IPS-18c (cell line): ENCODE results near the gene GPR158.

Source experiments
- H3K4me3 ChIP-seq: 2 replicates; pipeline ENCODE4 v1.7.0; 2013; ENCODE audit warnings: low read depth, mild to moderate bottlenecking, low read length, moderate library complexity; ENCODE audit not compliant: insufficient read depth
- H3K9me3 ChIP-seq: one replicate; pipeline ENCODE4 v1.6.1; 2013; ENCODE audit warnings: mild to moderate bottlenecking, low read length, moderate library complexity; ENCODE audit not compliant: control insufficient read depth, insufficient read depth

Gene GPR158

DNA sequence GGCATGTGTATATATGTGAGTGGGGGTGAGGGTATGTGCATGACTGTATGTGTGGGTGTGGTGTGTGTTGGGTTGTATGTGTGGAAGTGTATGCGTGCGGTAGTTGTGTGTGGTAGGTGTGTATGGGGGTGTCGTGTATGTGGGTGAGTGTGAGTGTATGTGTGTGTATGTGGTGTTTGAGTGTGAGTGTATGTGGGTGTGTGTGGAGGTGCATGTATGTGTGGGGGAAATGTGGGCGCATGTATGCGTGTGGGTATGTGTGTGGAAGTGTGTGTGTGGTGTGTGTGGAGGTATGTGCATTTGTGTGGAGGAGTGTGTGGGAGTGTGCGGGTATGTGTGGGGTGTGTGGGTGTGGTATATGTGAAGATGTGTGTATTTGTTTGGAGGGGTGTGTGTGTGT is 269.5 kb downstream of the GPR158 start:
- H3K4me3 ChIP-seq, result no peak overlapping the region
- H3K9me3 ChIP-seq, result no peaks in the 10 kb centered on the region

DNA sequence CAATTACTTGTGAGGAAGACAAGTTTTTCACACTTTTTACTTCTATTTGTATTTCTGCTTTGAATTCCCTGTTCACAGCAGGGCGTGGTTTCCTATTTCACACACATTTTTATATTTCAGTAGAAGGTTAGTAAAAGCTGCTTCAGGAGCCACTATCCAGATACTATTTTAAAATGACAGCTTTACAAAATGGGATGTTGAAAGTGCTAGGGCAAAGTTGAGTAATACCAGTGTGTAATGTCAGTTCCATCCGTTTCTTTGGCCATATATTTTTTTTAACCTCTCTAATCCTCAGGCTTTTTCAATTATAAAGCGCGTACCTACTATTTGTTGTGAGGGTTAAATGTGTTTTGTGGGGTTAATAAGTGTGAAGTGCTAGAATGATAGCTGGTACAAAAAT is 276.6 kb downstream of the GPR158 start:
- Histone ChIP-seq H3K9me3 (no peaks in the 10 kb centered on the region), H3K4me3 (no peak overlapping the region)

DNA sequence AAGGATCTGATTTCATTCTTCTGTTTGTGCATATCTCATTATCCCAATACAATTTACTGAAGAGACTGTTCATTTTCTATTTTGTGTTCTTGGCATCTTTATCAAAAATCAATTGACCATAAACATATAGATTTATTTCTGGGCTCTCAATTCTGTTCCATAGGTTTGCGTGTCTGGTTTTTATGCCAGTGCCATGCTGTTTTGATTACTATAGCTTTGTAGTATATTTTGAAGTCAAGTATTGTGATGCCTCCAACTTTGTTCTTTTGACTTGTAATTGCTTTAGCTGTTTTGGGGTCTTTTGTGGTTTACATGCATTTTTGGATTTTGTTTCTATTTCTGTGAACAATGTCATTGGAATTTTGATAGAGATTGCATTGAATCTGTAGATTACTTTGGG is 278.8 kb downstream of the GPR158 start:
- Histone ChIP-seq H3K9me3 (no peaks in the 10 kb centered on the region), H3K4me3 (no peak overlapping the region)

DNA sequence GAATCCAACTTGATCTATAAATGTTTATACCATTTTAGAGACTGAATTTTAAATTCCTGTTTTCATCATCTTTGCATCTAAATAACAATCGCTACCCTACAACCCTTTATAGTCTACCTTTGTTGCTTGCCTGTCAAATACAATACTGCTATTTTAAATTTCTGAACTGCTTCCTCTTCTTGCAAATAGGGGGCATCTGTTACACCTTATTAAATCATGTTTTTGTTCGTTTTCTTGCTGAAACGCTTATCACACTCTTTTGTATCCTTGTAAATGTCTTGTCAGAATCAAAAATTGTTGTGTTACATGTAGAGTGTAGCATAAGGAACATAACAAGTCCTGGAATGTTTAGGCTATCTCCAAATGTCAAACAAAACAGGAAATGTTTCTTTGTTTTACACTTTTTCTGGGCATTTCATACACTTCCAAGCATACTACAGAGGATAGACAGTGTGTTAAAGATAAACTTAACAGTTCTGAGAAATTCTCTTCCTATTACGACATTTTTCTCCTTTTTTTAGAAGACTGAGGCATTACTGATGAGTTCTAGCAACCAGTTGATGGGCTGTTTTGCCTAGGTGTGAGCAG is 281.3 kb downstream of the GPR158 start:
- H3K4me3 ChIP-seq, result no peak overlapping the region
- H3K9me3 ChIP-seq, result no peaks in the 10 kb centered on the region

DNA sequence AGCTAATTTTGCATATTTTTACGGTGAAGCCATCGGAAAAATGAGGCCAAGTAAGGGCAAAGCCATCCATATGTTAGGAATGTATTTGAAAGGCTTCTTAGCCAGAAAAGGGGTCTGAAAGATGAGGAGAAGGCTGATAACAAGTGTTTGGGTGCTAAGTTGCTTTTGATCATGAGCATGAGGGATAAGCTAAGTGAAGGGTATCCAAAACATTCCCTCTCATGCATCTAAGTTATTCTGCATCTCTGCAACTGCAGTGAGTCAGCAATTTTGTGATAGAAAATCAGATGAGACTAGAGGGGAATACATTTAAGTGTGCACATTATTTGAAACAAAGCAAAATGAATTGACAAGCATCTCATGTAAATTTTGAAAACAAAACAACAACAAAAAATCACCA is 282.8 kb downstream of the GPR158 start:
- Histone ChIP-seq H3K4me3 (no peak overlapping the region), H3K9me3 (no peaks in the 10 kb centered on the region)

DNA sequence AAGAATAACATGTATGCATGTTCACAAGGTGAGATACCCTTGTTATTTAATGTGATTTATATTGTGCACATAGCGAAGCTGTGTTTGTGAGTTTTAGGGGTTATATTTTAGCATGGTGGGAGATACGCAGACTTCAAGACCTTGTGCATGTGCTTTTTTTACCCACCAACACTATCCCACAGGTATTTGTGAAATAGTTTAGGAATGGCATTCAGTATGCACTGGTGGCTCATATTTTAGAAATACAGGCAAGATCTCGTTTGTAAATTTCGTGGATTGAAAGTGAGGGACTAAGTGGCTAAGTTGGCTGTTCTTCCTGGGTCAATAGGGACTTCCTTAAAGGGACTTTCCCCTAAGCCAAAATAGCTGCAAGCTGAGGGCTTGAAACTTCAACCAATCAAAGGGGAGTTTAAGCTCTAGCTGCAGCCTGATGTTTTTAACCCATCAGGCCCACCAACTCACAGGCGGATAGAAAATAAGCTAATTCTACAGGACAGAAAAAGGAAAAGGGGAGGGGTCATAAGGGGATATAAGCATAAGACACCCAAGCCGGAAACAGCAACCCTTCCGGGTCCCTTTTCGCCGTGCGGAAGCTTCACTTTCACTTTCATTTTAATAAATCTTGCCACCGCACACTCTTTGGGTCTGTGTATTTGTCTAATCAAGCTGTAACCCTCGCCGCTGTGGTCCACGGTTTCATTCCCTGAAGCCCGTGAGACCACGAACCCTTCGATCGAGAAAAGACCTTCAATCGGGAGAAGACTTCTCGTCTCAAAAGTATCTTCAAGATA is 291.0 kb downstream of the GPR158 start:
- H3K9me3 ChIP-seq, result no peaks in the 10 kb centered on the region
- H3K4me3 ChIP-seq, result no peak overlapping the region

DNA sequence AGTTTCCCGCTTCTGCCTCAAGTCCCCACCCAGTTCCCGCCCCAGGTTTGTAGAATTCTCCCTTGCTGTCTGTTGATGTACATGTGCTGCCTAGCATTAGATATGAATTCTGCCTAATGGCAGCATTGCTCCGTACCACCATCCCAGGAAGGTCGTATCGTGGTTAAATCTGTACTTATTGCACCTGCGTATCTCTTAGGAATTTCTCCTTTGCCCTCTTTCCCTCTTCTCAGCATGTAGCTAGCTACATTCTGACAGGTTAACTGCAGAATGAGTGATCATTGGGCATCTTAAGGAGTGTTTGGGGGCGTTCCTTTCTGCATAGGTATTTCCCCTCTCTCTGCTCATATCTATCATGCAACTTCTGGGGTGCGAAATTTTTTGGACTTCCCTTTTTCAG is 293.1 kb downstream of the GPR158 start:
- H3K4me3 ChIP-seq, result no peak overlapping the region

DNA sequence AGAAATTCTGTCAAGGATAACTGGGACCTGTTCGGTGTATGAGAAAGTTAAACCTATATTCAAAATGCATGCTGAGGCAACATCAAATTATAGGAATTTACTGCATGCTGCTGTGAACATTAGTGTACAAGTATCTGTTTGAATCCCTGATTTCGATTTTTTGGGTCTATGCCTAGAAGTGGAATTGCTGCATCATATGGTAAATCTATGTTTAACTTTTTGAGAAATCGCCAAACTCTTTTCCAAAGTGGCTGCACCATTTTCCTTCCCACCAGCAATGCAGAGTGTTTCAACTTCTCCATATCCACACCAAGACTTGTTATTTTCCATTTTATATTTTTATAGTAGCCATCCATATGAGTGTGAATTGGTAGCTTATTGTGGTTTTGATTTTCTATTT is 306.7 kb downstream of the GPR158 start:
- Histone ChIP-seq H3K9me3 (no peaks in the 10 kb centered on the region), H3K4me3 (no peak overlapping the region)

More for the DNA sequence above, 293.1 kb downstream of the GPR158 start:
- no peaks in the 10 kb centered on the region for H3K9me3 ChIP-seq

DNA sequence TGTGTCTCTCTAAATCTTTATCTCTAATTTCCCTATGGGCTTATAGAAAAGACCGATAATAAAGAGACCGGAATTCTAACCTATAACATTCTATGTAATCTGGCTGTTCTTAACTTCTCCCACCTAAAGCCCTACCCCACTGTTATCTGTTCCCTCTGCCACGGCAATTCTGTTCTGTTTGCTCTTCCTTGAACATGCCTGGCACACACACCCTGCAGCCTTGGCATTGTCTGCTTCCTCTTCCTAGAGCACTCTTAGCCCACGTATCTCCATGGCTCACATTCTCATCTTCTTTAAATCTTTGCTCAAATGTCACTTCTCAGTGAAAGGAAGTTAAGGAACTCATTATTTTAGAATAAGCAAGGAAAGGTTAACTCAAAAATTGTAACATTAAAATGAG is 309.2 kb downstream of the GPR158 start:
- Histone ChIP-seq H3K9me3 (no peaks in the 10 kb centered on the region), H3K4me3 (no peak overlapping the region)

DNA sequence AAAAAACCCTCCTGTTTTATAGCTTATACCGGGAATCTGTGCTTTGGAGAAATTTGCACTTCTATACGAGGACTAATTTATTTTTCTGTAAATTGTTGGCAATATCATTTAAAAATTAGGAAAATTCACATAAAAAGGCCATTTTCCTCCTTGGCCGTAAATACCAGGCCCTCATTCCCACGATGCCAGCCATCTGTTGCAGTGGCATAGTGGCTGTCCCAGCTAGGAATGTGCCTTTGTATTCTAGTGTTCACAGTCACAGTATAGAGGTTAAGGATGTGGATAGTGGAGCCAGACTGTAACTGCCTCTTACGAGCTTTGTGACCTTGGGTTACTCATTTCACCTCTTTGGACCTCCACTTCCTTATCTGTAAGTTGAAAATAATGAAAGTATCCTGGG is 312.5 kb downstream of the GPR158 start:
- Histone ChIP-seq H3K9me3 (no peaks in the 10 kb centered on the region), H3K4me3 (no peak overlapping the region)

DNA sequence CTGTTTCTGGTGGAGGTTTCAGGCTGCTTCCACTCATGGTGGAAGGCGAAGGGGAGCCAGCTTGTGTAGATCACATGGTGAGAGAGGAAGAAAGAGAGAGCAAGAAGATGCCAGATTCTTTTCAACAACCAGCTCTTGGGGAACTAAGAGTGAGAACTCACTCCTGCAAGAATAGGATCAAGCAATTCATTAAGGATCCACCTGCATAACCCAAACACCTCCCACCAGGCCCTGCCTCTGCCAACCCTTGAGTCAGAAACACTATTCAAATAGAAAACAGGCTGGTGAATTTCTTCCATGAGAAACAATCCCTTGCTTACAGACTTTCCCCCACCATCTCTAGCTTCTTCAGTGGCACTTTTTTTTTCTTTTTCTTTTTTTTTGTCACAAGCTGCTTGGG is 317.2 kb downstream of the GPR158 start:
- H3K4me3 ChIP-seq, result no peak overlapping the region
- H3K9me3 ChIP-seq, result no peaks in the 10 kb centered on the region

DNA sequence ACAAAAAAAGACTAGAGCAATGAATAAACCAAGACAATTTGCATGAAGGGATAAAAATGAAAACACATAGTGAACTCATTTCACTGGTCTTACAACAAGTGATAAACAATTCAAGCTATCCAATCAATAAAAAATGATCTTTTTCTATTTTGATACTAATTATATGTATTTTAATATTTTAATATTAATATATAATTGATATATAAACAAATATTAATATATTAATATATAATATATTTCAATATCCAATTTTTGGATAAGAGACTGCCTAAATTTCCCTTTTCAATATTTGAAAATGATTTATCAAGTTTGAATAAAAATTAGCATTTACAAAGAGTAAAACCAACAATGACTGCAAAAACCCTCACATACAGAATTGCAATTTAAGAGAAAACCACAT is 317.9 kb downstream of the GPR158 start:
- H3K9me3 ChIP-seq, result no peaks in the 10 kb centered on the region
- no peak overlapping the region for H3K4me3 ChIP-seq

DNA sequence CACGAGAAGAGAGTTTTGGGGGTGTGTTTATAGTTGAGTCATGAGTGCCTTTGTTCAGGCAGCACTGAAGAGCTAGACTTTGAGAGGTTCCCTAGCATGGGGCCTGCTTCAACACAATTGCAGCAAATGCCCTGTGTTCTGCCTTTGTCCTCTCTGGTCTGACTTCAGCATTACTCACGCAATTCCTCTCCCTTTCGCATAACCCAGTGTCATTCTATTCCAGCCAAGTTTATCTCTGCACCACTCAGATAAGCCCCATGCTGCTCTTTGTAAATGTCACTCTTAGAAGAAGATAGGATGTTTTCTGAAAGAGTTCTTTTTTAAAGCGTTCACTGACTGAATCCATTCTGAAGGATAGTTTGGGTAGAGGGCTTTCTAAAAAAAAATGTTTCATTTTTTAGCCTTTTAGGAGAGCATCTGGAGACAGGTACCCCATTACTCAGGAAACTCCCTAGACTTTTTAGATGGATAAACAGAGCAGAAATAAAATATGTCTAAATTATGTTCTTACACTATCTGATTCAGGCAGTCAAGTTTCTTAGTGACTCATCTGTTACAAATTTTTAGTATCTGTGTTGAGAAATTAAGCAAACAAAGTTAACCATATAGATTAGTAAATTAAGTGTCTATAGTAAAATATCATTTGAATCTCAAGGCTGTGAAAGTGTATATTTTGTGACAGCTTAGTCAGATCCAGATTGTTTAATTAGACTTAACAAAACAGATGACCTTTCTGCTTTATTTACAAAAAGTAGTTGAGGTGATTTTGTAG is 318.5 kb downstream of the GPR158 start:
- H3K9me3 ChIP-seq, result no peaks in the 10 kb centered on the region

DNA sequence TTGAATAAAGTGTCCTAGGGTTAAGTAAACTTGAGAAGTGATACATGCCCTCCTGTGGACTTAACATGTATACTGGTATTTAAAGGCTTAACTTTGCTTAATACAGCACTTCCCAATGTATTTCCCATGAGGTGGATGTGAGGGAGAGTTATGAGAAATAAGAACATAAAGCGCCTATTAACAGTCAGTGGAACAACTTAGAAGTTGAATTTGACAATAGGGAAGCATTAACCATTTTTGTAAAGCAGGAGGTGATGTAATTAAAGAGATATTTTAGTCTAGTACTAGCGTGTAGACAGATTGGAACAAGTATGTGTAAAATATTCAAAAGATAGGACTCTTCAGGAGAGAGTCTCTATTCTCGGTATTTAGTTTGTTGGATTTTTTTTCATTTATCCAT is 322.4 kb downstream of the GPR158 start:
- no peaks in the 10 kb centered on the region for H3K9me3 ChIP-seq
- no peak overlapping the region for H3K4me3 ChIP-seq

More for the DNA sequence above, 318.5 kb downstream of the GPR158 start:
- no peak overlapping the region for H3K4me3 ChIP-seq

DNA sequence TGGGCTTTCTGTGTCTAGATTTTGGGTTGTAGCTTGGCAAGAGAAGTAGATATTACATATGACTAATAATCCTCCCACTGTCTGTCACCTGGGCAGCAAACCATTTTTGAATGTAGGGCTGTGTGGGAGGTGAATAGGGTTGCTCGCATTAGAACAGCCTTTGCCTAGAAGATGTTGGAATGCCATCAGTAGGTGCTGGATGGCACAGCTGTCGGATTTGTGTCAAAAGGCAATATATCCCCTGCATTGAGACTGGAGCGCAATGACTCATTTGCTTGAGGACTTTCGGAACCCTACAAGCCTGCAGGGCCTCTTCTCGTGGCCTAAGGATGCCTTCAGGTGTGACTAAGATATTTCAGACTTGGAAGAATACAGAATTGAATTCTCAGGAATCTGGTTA is 323.8 kb downstream of the GPR158 start:
- Histone ChIP-seq H3K9me3 (no peaks in the 10 kb centered on the region), H3K4me3 (no peak overlapping the region)

DNA sequence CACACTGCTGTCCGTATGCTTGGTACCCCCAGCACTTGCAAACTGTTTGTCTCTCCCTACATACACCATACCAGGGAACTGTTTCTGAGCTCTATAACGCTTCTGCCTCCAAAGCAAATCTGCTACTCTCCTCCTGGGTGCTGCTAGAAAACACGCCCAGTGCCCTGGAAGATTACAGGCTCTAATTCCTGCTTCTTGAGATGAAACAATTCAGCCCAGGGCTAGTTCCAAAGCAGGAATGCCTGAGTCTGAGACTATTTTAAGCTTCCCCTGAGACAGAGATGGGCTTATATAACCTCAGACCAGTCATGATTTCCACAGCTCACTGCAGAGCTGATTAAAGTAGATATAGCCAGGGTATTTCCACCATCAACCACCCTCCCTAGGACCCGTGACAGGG is 327.1 kb downstream of the GPR158 start:
- no peaks in the 10 kb centered on the region for H3K9me3 ChIP-seq
- H3K4me3 ChIP-seq, result no peak overlapping the region

DNA sequence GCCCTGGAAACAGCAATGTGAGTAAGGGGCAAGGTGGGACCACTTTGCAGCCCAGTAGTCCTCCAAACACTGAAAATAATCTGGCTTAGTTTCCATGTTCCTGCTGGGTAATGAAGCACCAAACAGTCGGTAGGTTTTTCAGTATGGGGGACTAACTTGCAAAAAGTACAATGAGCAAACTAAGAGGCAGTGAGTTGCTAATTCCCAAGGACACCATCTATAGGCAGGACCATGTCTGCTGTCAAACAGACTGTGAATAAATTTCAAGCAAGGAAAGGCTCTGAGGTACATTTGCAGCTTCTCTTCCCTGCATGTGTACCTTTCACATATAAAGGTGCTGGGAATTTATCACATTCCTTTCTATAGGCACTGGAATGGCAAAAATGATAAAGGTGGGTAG is 327.7 kb downstream of the GPR158 start:
- no peak overlapping the region for H3K4me3 ChIP-seq
- H3K9me3 ChIP-seq, result no peaks in the 10 kb centered on the region

DNA sequence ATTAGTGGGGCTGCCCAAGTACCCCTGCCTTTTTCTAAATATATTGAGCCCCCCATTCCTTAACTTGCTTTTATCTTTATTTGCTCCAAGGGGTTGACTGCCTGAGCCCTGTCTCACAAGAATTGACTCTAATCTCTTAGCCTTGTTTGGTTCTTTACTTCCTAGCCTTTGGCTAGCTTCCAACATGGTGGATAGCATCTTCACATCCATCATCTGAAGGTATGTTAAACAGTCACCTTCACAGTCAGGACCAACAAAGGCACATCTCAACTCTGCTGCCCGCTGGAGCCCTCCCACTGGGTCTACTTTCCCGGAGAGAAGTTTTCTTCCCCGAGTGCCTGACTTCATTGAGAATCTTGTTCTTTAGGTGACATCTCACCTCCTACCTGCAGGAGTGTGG is 329.5 kb downstream of the GPR158 start:
- H3K4me3 ChIP-seq, result no peak overlapping the region
- H3K9me3 ChIP-seq, result no peaks in the 10 kb centered on the region
